ENCODE measurements around the gene NFASC.

NFASC gene

DNA sequence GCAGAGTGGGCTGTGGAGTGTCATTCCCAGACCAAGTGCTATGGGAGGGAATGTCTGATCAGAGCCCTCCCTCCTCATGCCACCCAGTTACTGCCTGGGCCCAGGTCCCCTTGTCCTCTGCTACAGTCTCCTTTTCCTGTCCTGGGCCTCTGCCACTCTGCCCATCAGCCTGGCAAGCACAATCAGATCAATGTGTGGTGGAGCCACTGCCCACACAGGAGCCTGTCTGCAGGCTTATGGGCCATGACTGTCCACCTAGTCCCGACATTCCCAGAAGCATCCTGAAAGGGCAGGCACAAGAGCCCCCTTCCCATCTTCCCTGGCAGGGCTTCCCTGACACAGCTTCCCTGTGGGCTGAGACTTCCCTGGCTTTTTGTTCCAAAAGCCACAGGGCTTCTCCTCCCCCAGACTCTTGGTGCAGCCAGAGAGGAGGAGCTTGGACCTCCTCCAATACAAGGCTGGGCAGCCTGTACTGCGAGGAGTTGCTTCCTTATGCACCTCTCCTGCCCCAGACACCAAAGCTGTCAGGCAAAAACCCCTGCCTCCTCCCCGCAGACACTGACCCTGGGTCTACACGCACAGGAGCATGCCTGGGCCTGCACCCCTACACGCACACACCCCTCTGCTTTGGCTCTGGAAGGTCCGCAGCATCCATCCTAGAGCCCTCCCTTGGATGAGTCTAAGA, 143.2 kb downstream of the NFASC start:
- no peak for DNase-seq

DNA sequence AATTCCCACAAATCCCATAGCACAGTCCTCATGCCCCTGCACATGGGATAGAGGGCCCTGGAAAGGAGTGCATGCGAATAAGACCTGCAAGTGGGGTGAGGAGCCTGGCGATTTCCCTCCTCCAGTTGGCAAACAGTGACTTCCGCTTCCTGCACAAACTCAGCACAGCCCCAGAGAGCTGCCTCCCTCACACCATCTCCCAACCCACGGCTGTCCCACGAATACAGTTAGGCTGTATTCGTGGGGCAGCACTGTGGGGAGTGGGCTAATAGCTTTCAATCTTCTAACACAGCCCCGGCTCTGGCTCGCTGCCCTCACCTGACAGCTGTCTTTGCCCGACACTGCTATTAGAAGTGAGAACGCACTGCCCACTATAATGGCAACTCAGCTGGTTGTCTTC, 144.1 kb downstream of the NFASC start:
- no peak for DNase-seq

DNA sequence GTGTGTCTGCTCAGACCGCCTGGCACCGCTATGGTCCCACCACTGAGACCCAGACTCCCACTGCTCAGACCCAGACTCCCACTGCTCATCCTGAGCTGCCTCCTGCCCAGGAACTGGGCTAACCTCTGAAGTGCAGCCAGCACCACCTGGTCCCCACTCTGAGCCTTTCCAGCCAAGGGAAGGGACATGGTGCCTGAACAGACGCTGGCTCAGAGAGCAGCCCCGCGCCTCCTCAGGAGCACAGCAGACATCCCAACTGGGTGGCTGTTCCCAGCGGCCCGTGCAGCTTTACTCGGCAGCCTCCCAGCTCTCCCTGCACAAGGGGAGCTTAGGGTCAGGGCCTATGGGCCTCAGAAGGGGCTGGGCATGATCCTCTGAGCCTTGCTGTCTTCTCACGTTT, 144.6 kb downstream of the NFASC start:
- DNase-seq: no peak

- no peak for DNase-seq
These were observed 145.4 kb downstream of the NFASC start for GRCh38 chr1:205016075-205016474.

- DNase-seq: no peak
These were observed 145.9 kb downstream of the NFASC start for GRCh38 chr1:205016584-205016983.

DNA sequence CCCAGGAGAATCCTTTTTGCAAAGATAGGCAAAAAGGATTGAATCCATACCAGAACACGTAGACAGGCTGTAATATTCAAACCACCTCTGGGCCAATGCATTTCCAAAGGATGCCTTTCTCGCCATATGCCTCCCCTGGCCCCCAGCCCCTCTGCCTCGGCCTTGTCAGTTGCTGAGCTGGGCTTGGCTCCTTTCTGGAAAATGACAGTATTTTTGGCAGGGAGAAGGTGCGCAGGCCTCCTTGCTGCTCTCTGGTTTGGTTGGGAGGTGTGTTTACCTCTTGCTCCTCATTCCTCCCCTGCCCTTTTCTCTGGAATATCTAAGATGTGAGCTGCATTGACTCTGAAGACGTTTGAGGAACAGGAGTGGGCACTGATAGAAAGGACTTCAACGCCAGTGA, 146.3 kb downstream of the NFASC start:
- no peak for DNase-seq

- DNase-seq: no peak
These were observed 147.1 kb downstream of the NFASC start for GRCh38 chr1:205017766-205018165.

DNA sequence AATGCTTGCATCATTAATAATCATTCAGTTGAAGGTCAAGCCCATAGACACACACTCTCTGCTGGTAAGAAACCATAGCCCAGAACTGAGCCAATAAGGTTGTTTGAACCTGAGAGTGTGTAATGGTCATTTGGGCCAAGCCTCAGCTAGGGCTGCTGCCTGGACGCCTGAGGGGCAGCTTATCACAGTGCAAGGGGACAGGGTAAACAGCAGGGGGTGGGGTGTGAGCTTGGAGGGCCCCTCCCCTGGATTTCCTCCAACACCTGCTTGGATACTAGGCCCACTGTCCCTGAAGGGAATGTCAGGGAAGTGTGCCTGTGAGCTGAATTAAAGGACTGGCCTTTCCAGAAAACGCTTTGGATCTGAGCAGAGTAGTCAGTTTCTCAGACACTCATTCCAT, 147.7 kb downstream of the NFASC start:
- no peak for DNase-seq

GRCh38 chr1:205020466-205020865, 149.8 kb downstream of the NFASC start:
- DNase-seq: no peak

GRCh38 chr1:205024679-205025078, 154.0 kb downstream of the NFASC start:
- DNase-seq: no peak

GRCh38 chr1:205025239-205025638, 154.6 kb downstream of the NFASC start:
- DNase-seq: no peak

DNA sequence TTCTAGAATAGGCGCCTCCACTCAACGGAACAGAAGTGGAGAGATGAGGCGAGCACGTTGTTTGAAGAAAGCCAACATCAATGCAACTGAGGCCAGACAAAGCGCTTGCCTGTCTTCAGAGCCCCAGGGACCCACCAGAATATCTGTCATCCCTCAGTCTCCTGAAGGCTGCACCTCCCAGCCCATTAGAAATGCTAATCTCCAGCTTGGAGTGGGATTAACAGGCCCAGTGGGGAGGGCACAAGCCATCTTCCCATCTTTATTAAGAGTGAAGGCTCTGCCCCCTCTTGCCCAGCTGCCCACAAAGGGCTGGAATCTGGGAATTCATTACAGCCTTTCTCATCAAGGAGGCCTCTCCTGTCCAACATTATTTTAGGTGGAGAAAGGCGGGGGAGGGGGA, 155.5 kb downstream of the NFASC start:
- no peak for DNase-seq

GRCh38 chr1:205028390-205028789, 157.7 kb downstream of the NFASC start:
- DNase-seq: no peak

DNA sequence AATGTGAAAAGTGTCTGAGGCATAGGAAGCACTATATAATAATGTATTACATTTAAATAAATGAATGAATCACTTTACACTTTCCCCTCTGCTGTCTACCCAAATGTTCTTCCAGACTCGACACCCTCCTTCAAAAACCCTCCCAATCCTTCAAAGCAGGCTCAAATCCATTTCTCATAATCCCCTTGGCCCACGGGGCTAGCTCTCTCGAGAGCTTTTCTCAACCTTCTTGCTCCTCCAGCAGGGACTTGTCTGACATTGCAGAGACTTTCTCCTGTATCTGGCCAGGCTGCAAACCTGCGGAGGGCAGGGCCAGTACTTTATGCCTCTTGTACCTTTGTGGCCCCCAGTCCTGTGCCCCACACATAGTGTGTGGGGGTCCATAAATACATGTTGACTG, 158.3 kb downstream of the NFASC start:
- DNase-seq: no peak

- no peak for DNase-seq
These were observed 159.6 kb downstream of the NFASC start for GRCh38 chr1:205030241-205030640.

DNA sequence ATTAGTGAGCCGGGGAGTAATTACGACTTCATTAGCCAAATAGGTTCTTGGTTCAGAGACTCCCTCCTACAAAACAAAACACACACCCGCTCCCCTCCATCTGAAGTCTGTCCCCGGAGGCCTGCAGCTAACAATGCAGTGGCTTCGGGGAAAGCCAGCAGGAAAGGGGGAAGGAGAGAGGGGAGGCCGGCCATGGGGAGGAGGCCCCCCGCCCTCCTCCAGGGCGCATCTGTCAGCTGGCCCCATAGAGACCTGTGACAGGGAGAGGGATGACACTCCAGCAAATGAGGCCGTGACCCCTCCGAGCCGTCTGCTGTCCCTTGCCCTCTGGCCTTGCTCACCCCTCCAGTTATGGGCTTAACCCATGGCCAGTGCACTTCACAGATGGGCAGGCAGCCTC, 160.2 kb downstream of the NFASC start:
- DNase-seq: no peak

DNA sequence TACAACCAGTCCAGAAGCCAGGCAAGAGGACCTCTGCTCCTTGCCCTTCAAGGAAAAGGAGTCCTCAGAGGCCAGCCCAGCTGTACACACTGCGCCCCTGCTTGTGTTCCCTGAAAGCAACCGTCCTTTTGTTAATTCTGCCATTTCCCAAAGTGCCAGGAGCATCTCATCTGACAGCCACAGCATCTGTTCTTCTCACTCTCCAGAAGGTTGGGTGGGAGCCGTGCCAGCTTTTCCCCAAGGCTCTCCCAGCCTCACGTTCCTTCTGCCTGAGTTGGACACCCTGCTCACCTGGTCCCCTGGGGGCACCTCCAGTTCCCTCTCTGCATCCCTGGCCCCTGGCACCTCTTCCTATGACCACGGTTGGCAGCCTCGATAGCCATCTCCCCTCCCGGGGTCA, 161.8 kb downstream of the NFASC start:
- no peak for DNase-seq

GRCh38 chr1:205037539-205037938, 166.9 kb downstream of the NFASC start:
- DNase-seq: no peak

- no peak for DNase-seq
These were observed 167.6 kb downstream of the NFASC start for GRCh38 chr1:205038132-205038786.

- no peak for DNase-seq
These were observed 170.5 kb downstream of the NFASC start for GRCh38 chr1:205041001-205041715.

- no peak for DNase-seq
These were observed 171.6 kb downstream of the NFASC start for GRCh38 chr1:205041998-205042910.

GRCh38 chr1:205042911-205043806, 172.5 kb downstream of the NFASC start, which contains the start of gene CNTN2:
Gene CNTN2 (plus strand): TSS chr1:205043212. CDS start chr1:205053186, 9,974 bp downstream.
- DNase-seq: no peak

Measured in T-helper 9 cell (primary cell).